ENCODE data around the gene HMGCS1. TPM values are rescaled to one million over a fixed set of nuclear protein-coding genes. Genes with fewer than 3 reads are reported as not detected.

HMGCS1 gene
- total and polyA plus RNA-seq, 2 of the 13 experiments (the other 11 are each of a cell fraction or from before 2014, with no cell fraction given): 56.8 to 318 TPM

DNA sequence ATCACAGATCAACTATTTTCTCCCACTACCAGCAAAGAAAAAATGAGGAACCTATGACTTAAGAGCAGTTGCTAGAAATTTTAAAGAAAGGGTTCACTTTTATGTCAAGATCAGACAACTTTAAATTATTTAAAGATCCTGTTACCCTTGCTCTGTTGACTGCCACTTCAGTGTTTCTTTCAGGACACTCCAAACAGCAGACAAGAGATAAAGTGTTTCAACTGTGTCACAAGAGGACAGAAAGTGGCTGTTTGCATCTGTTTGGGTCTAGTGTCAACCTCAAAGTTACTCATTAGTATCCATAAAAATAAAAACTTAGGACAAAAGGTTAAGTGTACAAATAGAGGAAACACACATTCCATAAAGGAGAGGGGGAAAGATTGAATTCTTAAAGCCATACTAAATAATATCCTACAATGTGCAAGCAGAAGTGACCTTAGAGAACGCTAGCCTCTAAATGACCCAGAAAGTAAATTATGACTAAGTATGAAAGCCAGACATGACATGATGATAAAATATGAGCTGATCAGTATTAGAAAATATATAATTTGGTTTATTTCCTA, 24.9 kb downstream of the HMGCS1 start (continued):
- TF ChIP-seq, protein P1, sequence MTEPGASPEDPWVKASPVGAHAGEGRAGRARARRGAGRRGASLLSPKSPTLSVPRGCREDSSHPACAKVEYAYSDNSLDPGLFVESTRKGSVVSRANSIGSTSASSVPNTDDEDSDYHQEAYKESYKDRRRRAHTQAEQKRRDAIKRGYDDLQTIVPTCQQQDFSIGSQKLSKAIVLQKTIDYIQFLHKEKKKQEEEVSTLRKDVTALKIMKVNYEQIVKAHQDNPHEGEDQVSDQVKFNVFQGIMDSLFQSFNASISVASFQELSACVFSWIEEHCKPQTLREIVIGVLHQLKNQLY (CRISPR knock-in tag; IDR thresholded peaks at IDR 0.05): no peak
- no peak for TF ChIP-seq ZZZ3 (CRISPR knock-in tag; IDR thresholded peaks at IDR 0.05; ENCODE audit: borderline replicate concordance)

DNA sequence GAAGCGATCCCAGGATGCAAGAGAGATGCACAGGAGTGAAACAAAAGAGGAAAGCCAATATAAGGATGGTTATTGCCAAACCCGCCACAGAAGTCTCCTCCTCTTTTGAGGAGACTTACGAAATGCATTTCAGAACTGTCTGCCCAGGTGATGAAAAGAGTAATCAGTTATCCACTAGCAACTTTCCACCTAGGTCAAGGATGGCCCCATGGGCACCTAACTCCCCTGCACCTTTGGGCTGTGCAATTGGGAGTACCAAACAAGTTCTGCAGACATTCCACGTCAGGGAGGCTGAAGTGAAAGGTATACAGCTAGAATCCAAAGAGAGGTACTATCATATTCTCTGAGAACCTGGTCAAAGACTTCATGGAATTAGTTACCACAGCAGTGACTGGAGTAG, 25.7 kb downstream of the HMGCS1 start:
- CTCF ChIA-PET (ENCODE audit: low intra/inter-chr PET ratio, low total read pairs): no interaction called here
- in situ Hi-C loops (cut with HindIII; ENCODE audit: extremely low pct_ligation_motif_present, low pct_unique_long_range_greater_than_20kb): no loop called here
- POLR2A ChIA-PET: interaction anchor here (1.4 kb wide), 1 partner anchor 197 kb away, joined by 5 read pairs; no protein-coding TSS in a partner anchor

More for the DNA sequence above, 25.7 kb downstream of the HMGCS1 start:
- no peaks in the 10 kb centered on the region for H3K4me1 ChIP-seq (ENCODE audit: insufficient read depth, low read length)
- ATAC-seq: no peak
- H3K27ac ChIP-seq (ENCODE audit: extremely low read length, insufficient read depth, low read length): no peak overlapping the region
- TF ChIP-seq NFIB (CRISPR knock-in tag; IDR thresholded peaks at IDR 0.05; ENCODE audit: borderline replicate concordance): no peak
- TF ChIP-seq ZNF563 (CRISPR knock-in tag; IDR thresholded peaks at IDR 0.05): no peak
- 0 out of 2 replicates have a peak, but pooled peaks have one; percentile 34 for TF ChIP-seq TMF1 (CRISPR knock-in tag; IDR thresholded peaks at IDR 0.05; ENCODE audit: low read depth)
- no peak; the same call in 1 of the 2 replicates for TF ChIP-seq NCOA2 (CRISPR knock-in tag; IDR thresholded peaks at IDR 0.05)
- 0 out of 2 replicates have a peak, but pooled peaks have one; percentile 20 for TF ChIP-seq BORCS8-MEF2B (CRISPR knock-in tag; IDR thresholded peaks at IDR 0.05)
- TF ChIP-seq POLR2A (IDR thresholded peaks at IDR 0.05; ENCODE audit: insufficient read depth in 1 of 2, low read depth in 2 of 2, low read length in 2 of 2): peak in 1 of 2 experiments; percentile 33; a peak in 2 of 4 replicates
- TF ChIP-seq, protein P2, sequence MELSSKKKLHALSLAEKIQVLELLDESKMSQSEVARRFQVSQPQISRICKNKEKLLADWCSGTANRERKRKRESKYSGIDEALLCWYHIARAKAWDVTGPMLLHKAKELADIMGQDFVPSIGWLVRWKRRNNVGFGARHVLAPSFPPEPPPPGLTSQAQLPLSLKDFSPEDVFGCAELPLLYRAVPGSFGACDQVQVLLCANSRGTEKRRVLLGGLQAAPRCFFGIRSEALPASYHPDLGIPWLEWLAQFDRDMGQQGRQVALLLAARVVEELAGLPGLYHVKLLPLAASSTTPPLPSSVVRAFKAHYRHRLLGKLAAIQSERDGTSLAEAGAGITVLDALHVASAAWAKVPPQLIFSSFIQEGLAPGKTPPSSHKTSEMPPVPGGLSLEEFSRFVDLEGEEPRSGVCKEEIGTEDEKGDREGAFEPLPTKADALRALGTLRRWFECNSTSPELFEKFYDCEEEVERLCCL (CRISPR knock-in tag; IDR thresholded peaks at IDR 0.05; ENCODE audit: borderline replicate concordance): no peak
- TF ChIP-seq POLR2AphosphoS2 (IDR thresholded peaks at IDR 0.05; ENCODE audit: low read depth, low read length): 0 out of 2 replicates have a peak, but pooled peaks have one; percentile 76
- peak; percentile 84 for TF ChIP-seq RBM22 (optimal IDR thresholded peaks at IDR 0.05; ENCODE audit: low read length)
- TF ChIP-seq, protein P3, sequence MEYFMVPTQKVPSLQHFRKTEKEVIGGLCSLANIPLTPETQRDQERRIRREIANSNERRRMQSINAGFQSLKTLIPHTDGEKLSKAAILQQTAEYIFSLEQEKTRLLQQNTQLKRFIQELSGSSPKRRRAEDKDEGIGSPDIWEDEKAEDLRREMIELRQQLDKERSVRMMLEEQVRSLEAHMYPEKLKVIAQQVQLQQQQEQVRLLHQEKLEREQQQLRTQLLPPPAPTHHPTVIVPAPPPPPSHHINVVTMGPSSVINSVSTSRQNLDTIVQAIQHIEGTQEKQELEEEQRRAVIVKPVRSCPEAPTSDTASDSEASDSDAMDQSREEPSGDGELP (IDR thresholded peaks at IDR 0.05; ENCODE audit: borderline replicate concordance, low read depth): no peak
- no peak for TF ChIP-seq FOXK2 (IDR thresholded peaks at IDR 0.05)
- no peak for TF ChIP-seq MAFK (conservative IDR thresholded peaks at IDR 0.05 in 1 of 2, IDR thresholded peaks at IDR 0.05 in 1 of 2; ENCODE audit: low read length in 2 of 2)
- TF ChIP-seq, protein P4, sequence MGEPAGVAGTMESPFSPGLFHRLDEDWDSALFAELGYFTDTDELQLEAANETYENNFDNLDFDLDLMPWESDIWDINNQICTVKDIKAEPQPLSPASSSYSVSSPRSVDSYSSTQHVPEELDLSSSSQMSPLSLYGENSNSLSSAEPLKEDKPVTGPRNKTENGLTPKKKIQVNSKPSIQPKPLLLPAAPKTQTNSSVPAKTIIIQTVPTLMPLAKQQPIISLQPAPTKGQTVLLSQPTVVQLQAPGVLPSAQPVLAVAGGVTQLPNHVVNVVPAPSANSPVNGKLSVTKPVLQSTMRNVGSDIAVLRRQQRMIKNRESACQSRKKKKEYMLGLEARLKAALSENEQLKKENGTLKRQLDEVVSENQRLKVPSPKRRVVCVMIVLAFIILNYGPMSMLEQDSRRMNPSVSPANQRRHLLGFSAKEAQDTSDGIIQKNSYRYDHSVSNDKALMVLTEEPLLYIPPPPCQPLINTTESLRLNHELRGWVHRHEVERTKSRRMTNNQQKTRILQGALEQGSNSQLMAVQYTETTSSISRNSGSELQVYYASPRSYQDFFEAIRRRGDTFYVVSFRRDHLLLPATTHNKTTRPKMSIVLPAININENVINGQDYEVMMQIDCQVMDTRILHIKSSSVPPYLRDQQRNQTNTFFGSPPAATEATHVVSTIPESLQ (CRISPR knock-in tag; conservative IDR thresholded peaks at IDR 0.05): no peak
- 0 out of 2 replicates have a peak, but pooled peaks have one; percentile 17 for TF ChIP-seq CEBPB (IDR thresholded peaks at IDR 0.05; ENCODE audit: borderline replicate concordance, low read depth, low read length)
- WGBS (ENCODE audit: low lambda C conversion rate): 98% methylated on average over 4 of the region's 4 CpGs
- H3K4me3 ChIP-seq (replicated peaks in 1 of 3; ENCODE audit: insufficient read depth in 1 of 3, low read depth in 2 of 3, low read length in 3 of 3): no peak overlapping the region
- no peaks in the 10 kb centered on the region; a peak in 1 of 5 replicates for H3K27me3 ChIP-seq (ENCODE audit: control insufficient read depth in 1 of 2, insufficient read depth in 2 of 2, low read length in 2 of 2)
- H3K79me2 ChIP-seq (ENCODE audit: insufficient read depth, low read length): peaks cover 2% of the 10 kb centered on the region
- DNase-seq (ENCODE audit: low spot score): no peak
- intact Hi-C loops (cut with micrococcal nuclease; ENCODE audit: unreplicated experiment): no loop called here
- H3K36me3 ChIP-seq (replicated peaks in 1 of 2; ENCODE audit: control insufficient read depth in 1 of 2, insufficient read depth in 2 of 2, low read length in 2 of 2): peaks cover 3 to 21% of the 10 kb centered on the region in 2 experiments
- H4K20me1 ChIP-seq (ENCODE audit: insufficient read depth, low read length): peaks cover 14% of the 10 kb centered on the region
- no peaks in the 10 kb centered on the region for H3K9me3 ChIP-seq (ENCODE audit: low read length)
- H3K4me2 ChIP-seq (ENCODE audit: low read depth, low read length): no peak overlapping the region
- H3K9ac ChIP-seq (ENCODE audit: insufficient read depth, low read depth, low read length): no peak overlapping the region
- no peak for FAIRE-seq
- H2AFZ ChIP-seq (ENCODE audit: low read length): no peak overlapping the region
- no TSS peak for BruUV-seq (replicated peaks)
